Prostate gland (tissue), 2 donors: ENCODE data around the gene H2BW2. TPM values are rescaled to one million over a fixed set of nuclear protein-coding genes. Genes with fewer than 3 reads are reported as not detected.
"Not testable (repeated sequence)": the region's sequence is repeated elsewhere in the genome, so short reads cannot be mapped to it uniquely, and the experiment has no call there.

ENCODE experiments used
- DNase-seq: peaks from one replicate; pipeline ENCODE4 v3.0.0-alpha.2; 2019; ENCODE audit warnings: low spot score
- H3K27ac ChIP-seq, 2 donors: fragments of 200-600 bp; sonication (generic); 2 replicates each; pipeline ENCODE4 v1.5.1; 2017 to 2019
- H3K27me3 ChIP-seq: fragments of 200-600 bp; sonication (generic); replicated peaks from 2 replicates; pipeline ENCODE4 v1.5.1; 2019; ENCODE audit not compliant: insufficient read depth
- H3K36me3 ChIP-seq, 2 donors: fragments of 200-600 bp; sonication (generic); 1 replicate in 1 of 2; 2 replicates in 1 of 2; pipeline versions ENCODE4 v1.5.1 to v1.8.1; 2017 to 2019
- H3K4me1 ChIP-seq: fragments of 200-600 bp; sonication (generic); replicated peaks from 2 replicates; pipeline ENCODE4 v1.5.1; 2019
- H3K4me3 ChIP-seq, 2 donors: fragments of 200-600 bp; sonication (generic); 2 replicates each; pipeline ENCODE4 v1.5.1; 2017 to 2019
- H3K9me3 ChIP-seq: fragments of 200-600 bp; sonication (generic); 2 replicates; pipeline ENCODE4 v1.5.1; 2017
- CTCF ChIP-seq, 4 experiments: fragments of 200-600 bp in 2 of 4; fragments of 450-650 bp in 2 of 4; sonication (generic) in 2 of 4; IDR thresholded peaks; 1 replicate in 3 of 4; 2 replicates in 1 of 4; pipeline ENCODE4 v1.5.1; 2016 to 2019; ENCODE audit warnings: antibody characterized with exemption in 4 of 4, mild to moderate bottlenecking in 2 of 4, moderate library complexity in 2 of 4
- POLR2A ChIP-seq: fragments of 450-650 bp; IDR thresholded peaks from one replicate; pipeline ENCODE4 v1.6.1; 2016; ENCODE audit warnings: antibody characterized with exemption, mild to moderate bottlenecking
- POLR2AphosphoS5 ChIP-seq: sonication (generic); formaldehyde crosslinking; IDR thresholded peaks from one replicate; pipeline ENCODE4 v1.6.1; 2017; ENCODE audit warnings: antibody characterized with exemption
- WGBS: methylation state at CpG from one replicate; pipeline ENCODE4 v1.1.5; 2018; 5-methylcytosine and 5-hydroxymethylcytosine counted together
- intact Hi-C: fragments of 100-400 bp; cut with DNase I; formaldehyde crosslinking; loops from one replicate; pipeline ENCODE4 v1.14.2; 2022
- total RNA-seq, 2 donors: library from RNA; depleted of rRNA; stranded (reverse); fragments of >200 nt; gene quantifications; one replicate each; pipeline ENCODE4 v1.1.0, GENCODE V29; 2016

Gene H2BW2
- total RNA-seq, result 1 to 10 TPM in 1 of 2 donors, not detected in 1; 4.2 TPM

- no peaks in the 10 kb centered on the region for H3K27me3 ChIP-seq
Measured at GRCh38 chrX:104039689-104040505, at the start of gene H2BW2. Gene H2BW2 (plus strand): TSS chrX:104039956. CDS start chrX:104039995, 39 bp downstream.

GRCh38 chrX:103999234-103999633 is 40.5 kb upstream of the H2BW2 start:
- H3K27ac ChIP-seq, result no peak overlapping the region
- TF ChIP-seq POLR2A (no peak), POLR2AphosphoS5 (no peak), CTCF (IDR thresholded peaks at IDR 0.05) (no peak)
- intact Hi-C loops, result no loop called here
- WGBS, result 50% methylated on average over 5 of the region's 5 CpGs
- DNase-seq, result no peak
- H3K4me1 ChIP-seq, result no peaks in the 10 kb centered on the region
- no peaks in the 10 kb centered on the region for H3K9me3 ChIP-seq
- no peaks in the 10 kb centered on the region for H3K27me3 ChIP-seq
- H3K36me3 ChIP-seq, result no peaks in the 10 kb centered on the region
- no peak overlapping the region for H3K4me3 ChIP-seq

More at GRCh38 chrX:104039689-104040505, at the start of gene H2BW2:
- TF ChIP-seq CTCF (IDR thresholded peaks at IDR 0.05) (no peak), POLR2A (no peak), POLR2AphosphoS5 (no peak)
- DNase-seq, result no peak
- H3K4me1 ChIP-seq, result no peaks in the 10 kb centered on the region
- no peak within 1 kb of the TSS for H3K4me3 ChIP-seq
- H3K36me3 ChIP-seq, result no peaks in the 10 kb centered on the region
- no peak within 1 kb of the TSS for H3K27ac ChIP-seq
- no peaks in the 10 kb centered on the region for H3K9me3 ChIP-seq
- WGBS, result 94% methylated on average over 39 of the region's 39 CpGs
- intact Hi-C loops, result no loop called here

GRCh38 chrX:104008831-104009230 is 30.9 kb upstream of the H2BW2 start:
- Histone ChIP-seq H3K4me1 (no peaks in the 10 kb centered on the region), H3K4me3 (no peak overlapping the region), H3K36me3 (no peaks in the 10 kb centered on the region), H3K9me3 (no peaks in the 10 kb centered on the region), H3K27ac (no peak overlapping the region), H3K27me3 (no peaks in the 10 kb centered on the region)
- 65% methylated on average over 5 of the region's 5 CpGs for WGBS
- intact Hi-C loops, result no loop called here
- TF ChIP-seq POLR2A (no peak), POLR2AphosphoS5 (no peak), CTCF (IDR thresholded peaks at IDR 0.05) (no peak)
- no peak for DNase-seq

- H3K27me3 ChIP-seq, result no peaks in the 10 kb centered on the region
- 95% methylated on average over 17 of the region's 24 CpGs for WGBS
- H3K36me3 ChIP-seq, result no peaks in the 10 kb centered on the region
- H3K9me3 ChIP-seq, result no peaks in the 10 kb centered on the region
- H3K4me3 ChIP-seq, result no peak overlapping the region
- TF ChIP-seq POLR2A, result no peak
- no peak for TF ChIP-seq CTCF (IDR thresholded peaks at IDR 0.05)
- TF ChIP-seq POLR2AphosphoS5, result no peak
- no peak for DNase-seq
- no peaks in the 10 kb centered on the region for H3K4me1 ChIP-seq
- intact Hi-C loops, result no loop called here
- no peak overlapping the region for H3K27ac ChIP-seq
Measured at GRCh38 chrX:104013158-104013557, 26.6 kb upstream of the H2BW2 start.

GRCh38 chrX:104013606-104014005 is 26.1 kb upstream of the H2BW2 start, which contains the start of gene H2BW1:
Gene H2BW1 (minus strand): TSS chrX:104013708. CDS start chrX:104013576, 132 bp downstream.
- Histone ChIP-seq H3K4me1 (no peaks in the 10 kb centered on the region), H3K27ac (no peak within 1 kb of the TSS), H3K9me3 (no peaks in the 10 kb centered on the region), H3K4me3 (no peak within 1 kb of the TSS), H3K27me3 (no peaks in the 10 kb centered on the region), H3K36me3 (no peaks in the 10 kb centered on the region)
- WGBS, result 91% methylated on average over 20 of the region's 20 CpGs
- no peak for DNase-seq
- intact Hi-C loops, result no loop called here
- no peak for TF ChIP-seq CTCF (IDR thresholded peaks at IDR 0.05)
- no peak for TF ChIP-seq POLR2A
- TF ChIP-seq POLR2AphosphoS5, result no peak

GRCh38 chrX:104015576-104015975 is 24.2 kb upstream of the H2BW2 start:
- DNase-seq, H3K36me3 ChIP-seq: not testable (repeated sequence)
- WGBS, result 36% methylated on average over 8 of the region's 8 CpGs

More at GRCh38 chrX:104015576-104015975, 24.2 kb upstream of the H2BW2 start:
- H3K4me1 ChIP-seq, intact Hi-C loops, H3K27ac ChIP-seq, H3K9me3 ChIP-seq, H3K27me3 ChIP-seq, H3K4me3 ChIP-seq: not testable (repeated sequence)
